AG09309 (cell line): Measurements from ENCODE around the gene DOCK9.

Source experiments
- DNase-seq: peaks from one replicate; pipeline ENCODE4 v3.0.0-alpha.2; 2010; ENCODE audit warnings: low read depth
- H3K4me3 ChIP-seq: 2 replicates; pipeline ENCODE4 v1.5.1; 2011; ENCODE audit warnings: mild to moderate bottlenecking, low read depth, low read length, moderate library complexity; ENCODE audit not compliant: control insufficient read depth
- TF ChIP-seq, protein P1 (sequence below): IDR thresholded peaks from 2 replicates; pipeline ENCODE4 v1.5.1; 2011; ENCODE audit warnings: mild to moderate bottlenecking, low read depth, low read length, inconsistent platforms; ENCODE audit not compliant: insufficient read depth, control insufficient read depth; ENCODE audit errors: missing control alignments

The DOCK9 gene

DNA sequence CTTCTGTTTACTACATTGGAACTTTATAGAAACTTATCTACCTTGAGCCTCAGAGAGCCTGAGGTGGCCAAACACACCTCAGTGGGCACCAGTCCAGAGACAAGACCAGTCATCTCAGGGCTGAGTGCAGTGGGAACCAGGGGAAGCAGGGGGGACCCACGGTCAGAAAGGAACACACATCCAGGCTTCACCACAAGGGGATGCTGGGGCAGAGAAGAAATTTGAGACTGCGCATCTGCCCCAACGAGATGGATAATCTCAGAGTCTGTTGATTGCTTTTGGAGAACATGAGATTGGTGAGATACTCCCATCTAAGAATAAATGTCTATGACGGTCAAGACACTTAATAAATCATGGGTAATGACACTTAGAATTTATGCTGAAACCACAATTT, 98.7 kb downstream of the DOCK9 start:
- H3K4me3 ChIP-seq: no peak overlapping the region
- TF ChIP-seq, protein P1, sequence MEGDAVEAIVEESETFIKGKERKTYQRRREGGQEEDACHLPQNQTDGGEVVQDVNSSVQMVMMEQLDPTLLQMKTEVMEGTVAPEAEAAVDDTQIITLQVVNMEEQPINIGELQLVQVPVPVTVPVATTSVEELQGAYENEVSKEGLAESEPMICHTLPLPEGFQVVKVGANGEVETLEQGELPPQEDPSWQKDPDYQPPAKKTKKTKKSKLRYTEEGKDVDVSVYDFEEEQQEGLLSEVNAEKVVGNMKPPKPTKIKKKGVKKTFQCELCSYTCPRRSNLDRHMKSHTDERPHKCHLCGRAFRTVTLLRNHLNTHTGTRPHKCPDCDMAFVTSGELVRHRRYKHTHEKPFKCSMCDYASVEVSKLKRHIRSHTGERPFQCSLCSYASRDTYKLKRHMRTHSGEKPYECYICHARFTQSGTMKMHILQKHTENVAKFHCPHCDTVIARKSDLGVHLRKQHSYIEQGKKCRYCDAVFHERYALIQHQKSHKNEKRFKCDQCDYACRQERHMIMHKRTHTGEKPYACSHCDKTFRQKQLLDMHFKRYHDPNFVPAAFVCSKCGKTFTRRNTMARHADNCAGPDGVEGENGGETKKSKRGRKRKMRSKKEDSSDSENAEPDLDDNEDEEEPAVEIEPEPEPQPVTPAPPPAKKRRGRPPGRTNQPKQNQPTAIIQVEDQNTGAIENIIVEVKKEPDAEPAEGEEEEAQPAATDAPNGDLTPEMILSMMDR: no peak

DNA sequence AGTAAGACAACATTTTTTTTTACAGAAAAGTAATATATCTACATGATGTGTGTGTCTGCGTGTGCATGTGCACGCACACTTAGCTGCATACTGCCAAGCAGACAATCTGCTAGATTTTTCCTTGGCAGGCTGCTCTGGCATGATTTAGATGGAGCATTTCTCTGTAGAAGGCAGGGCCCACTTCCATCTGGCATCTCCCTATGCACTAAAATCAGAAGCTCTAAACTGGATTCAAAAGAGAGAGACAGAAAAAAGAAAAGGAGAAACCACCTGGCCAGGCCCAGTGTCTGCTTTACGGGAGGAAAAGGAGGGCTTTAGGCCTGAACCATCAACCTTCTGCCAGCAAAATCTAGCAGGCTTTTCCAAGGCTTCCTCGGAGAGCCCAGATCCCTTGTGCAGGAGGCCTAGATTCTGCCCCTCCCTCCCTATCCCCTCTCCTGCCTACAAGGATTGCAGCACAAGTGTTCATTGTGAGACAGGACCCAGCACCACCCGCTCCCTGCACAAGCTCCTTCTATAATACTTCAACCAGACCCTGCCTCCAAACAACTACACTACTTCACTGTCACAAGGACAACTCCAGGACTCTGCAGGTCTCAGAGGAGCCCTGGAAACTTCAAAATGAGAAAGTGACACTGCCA, 99.3 kb downstream of the DOCK9 start:
- TF ChIP-seq, protein P1: no peak
- H3K4me3 ChIP-seq: no peak overlapping the region
- DNase-seq: no peak

More for the DNA sequence above, 98.7 kb downstream of the DOCK9 start:
- DNase-seq: no peak

GRCh38 chr13:98877936-98878335, 99.9 kb downstream of the DOCK9 start:
- H3K4me3 ChIP-seq: no peak overlapping the region
- DNase-seq: no peak
- TF ChIP-seq, protein P1: no peak

DNA sequence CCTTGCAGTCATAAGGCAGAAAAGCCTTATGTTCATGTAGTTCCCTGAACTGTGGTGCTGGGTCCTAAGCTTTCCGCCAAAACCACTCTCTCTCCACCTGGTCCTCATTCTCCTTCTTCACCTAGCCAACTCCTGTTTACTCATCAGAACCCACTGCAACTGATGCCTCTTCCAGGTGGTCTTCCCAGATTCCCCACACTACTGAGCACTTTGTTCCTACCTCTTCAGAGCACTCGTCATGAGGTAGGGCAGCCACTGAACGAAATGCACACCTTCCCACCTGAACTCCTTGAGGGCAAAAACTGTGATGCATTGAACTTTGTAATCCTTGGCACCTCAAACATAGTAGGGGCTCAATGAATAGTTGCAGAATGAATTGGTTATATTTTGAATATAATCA, 100.4 kb downstream of the DOCK9 start:
- no peak overlapping the region for H3K4me3 ChIP-seq
- DNase-seq: no peak
- TF ChIP-seq, protein P1: no peak

DNA sequence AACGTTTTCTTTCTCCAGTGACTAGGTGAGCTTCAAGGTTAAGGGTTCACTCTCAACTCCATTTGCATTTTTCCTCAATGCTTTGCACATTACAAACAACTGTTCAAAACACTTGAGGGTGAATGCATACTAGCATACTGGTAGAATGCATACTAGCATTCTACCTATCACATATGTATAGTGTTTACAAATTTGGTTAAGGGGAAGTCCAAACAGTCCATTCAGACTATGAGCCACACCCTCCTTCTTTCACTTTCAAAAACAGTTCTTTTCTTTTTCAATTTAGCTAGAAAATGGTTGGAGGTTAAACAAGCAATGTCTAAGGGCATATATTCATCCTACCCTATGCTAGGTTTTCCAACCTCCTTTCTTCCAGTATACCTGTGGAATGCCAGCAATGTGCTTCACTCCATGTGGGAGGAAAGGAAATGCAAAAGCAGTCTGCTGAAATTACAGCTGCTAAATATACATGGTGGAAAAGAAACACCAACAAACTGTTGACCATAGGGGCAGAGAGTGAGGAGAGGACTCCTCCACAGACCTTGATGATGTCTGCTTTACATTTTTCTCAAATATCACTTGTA, 102.6 kb downstream of the DOCK9 start:
- H3K4me3 ChIP-seq: no peak overlapping the region
- TF ChIP-seq, protein P1: no peak
- DNase-seq: no peak

DNA sequence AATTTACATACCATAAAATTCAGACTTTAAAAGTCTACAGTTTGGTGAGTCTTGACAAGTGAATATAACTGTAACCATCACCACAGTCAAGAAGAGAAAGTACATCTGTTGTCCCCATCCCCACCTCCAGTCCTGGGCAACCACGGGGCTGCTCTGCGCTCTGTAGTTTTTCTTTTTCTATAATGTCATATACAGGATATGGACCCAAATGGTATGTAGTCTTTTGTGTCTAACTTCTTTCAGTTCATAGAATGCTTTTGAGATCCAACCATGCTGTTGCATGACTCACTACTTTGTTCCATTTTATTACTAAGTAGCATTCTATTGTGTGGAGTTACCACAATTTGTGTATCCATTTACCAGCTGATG, 103.9 kb downstream of the DOCK9 start:
- DNase-seq: no peak
- TF ChIP-seq, protein P1: no peak
- no peak overlapping the region for H3K4me3 ChIP-seq
